Nephron (organoid): Measurements from ENCODE around the gene EPN2.

ENCODE experiments used
- H3K27ac Mint-ChIP-seq, 3 experiments: 2 replicates each; pipeline ENCODE4 v1.8.0; 2020; ENCODE audit warnings: mixed read lengths in 3 of 3, mild to moderate bottlenecking in 2 of 3, moderate library complexity in 1 of 3
- H3K27me3 Mint-ChIP-seq: 2 replicates; pipeline ENCODE4 v1.8.0; 2021; ENCODE audit warnings: low read depth, mild to moderate bottlenecking, moderate library complexity, mixed read lengths
- H3K36me3 Mint-ChIP-seq: 2 replicates; pipeline ENCODE4 v1.8.0; 2020; ENCODE audit warnings: low read depth, mixed read lengths
- H3K4me1 Mint-ChIP-seq: 2 replicates; pipeline ENCODE4 v1.8.0; 2020; ENCODE audit warnings: mixed read lengths
- H3K4me3 Mint-ChIP-seq, 3 experiments: 2 replicates each; pipeline ENCODE4 v1.8.0; 2020; ENCODE audit warnings: mild to moderate bottlenecking in 3 of 3, mixed read lengths in 3 of 3, moderate library complexity in 2 of 3
- H3K9me3 Mint-ChIP-seq: 2 replicates; pipeline ENCODE4 v1.8.0; 2020; ENCODE audit warnings: mixed read lengths
- CTCF ChIP-seq, 3 experiments: fragments of 200-600 bp; sonication (generic); IDR thresholded peaks; one replicate each; pipeline ENCODE4 v1.5.0; 2021; ENCODE audit warnings: antibody characterized with exemption in 3 of 3; ENCODE audit not compliant: unreplicated experiment in 3 of 3

EPN2 gene

GRCh38 chr17:19366637-19366972 is 129.4 kb downstream of the EPN2 start:
- no peak overlapping the region for H3K4me3 Mint-ChIP-seq
- peak overlapping the region in 2 of 3 experiments; percentile 33 to 70 for H3K27ac Mint-ChIP-seq
- no peak for TF ChIP-seq CTCF (IDR thresholded peaks at IDR 0.05; ENCODE audit: unreplicated experiment in 3 of 3)
- no peaks in the 10 kb centered on the region for H3K9me3 Mint-ChIP-seq
- H3K27me3 Mint-ChIP-seq, result no peaks in the 10 kb centered on the region
- no peaks in the 10 kb centered on the region for H3K36me3 Mint-ChIP-seq
- peaks cover 36% of the 10 kb centered on the region for H3K4me1 Mint-ChIP-seq

GRCh38 chr17:19368229-19368628 is 131.1 kb downstream of the EPN2 start:
- no peak for TF ChIP-seq CTCF (IDR thresholded peaks at IDR 0.05; ENCODE audit: unreplicated experiment in 3 of 3)
- Mint-ChIP-seq H3K4me3 (no peak overlapping the region), H3K27me3 (no peaks in the 10 kb centered on the region), H3K36me3 (no peaks in the 10 kb centered on the region), H3K9me3 (no peaks in the 10 kb centered on the region), H3K27ac (no peak overlapping the region), H3K4me1 (peaks cover 25% of the 10 kb centered on the region)

GRCh38 chr17:19369107-19369778 is 132.1 kb downstream of the EPN2 start:
- H3K27me3 Mint-ChIP-seq, result no peaks in the 10 kb centered on the region
- H3K4me3 Mint-ChIP-seq, result no peak overlapping the region
- H3K4me1 Mint-ChIP-seq, result peaks cover 15% of the 10 kb centered on the region
- H3K36me3 Mint-ChIP-seq, result no peaks in the 10 kb centered on the region
- no peak for TF ChIP-seq CTCF (IDR thresholded peaks at IDR 0.05; ENCODE audit: unreplicated experiment in 3 of 3)
- no peak overlapping the region for H3K27ac Mint-ChIP-seq
- no peaks in the 10 kb centered on the region for H3K9me3 Mint-ChIP-seq

GRCh38 chr17:19369846-19370492 is 132.8 kb downstream of the EPN2 start:
- H3K4me1 Mint-ChIP-seq, result peaks cover 9% of the 10 kb centered on the region
- H3K9me3 Mint-ChIP-seq, result no peaks in the 10 kb centered on the region
- no peak for TF ChIP-seq CTCF (IDR thresholded peaks at IDR 0.05; ENCODE audit: unreplicated experiment in 3 of 3)
- H3K36me3 Mint-ChIP-seq, result no peaks in the 10 kb centered on the region
- H3K27me3 Mint-ChIP-seq, result no peaks in the 10 kb centered on the region
- no peak overlapping the region for H3K4me3 Mint-ChIP-seq
- H3K27ac Mint-ChIP-seq, result no peak overlapping the region

GRCh38 chr17:19370493-19370960 is 133.4 kb downstream of the EPN2 start:
- H3K9me3 Mint-ChIP-seq, result no peaks in the 10 kb centered on the region
- no peak overlapping the region for H3K27ac Mint-ChIP-seq
- peaks cover 7% of the 10 kb centered on the region for H3K4me1 Mint-ChIP-seq
- no peaks in the 10 kb centered on the region for H3K36me3 Mint-ChIP-seq
- no peaks in the 10 kb centered on the region for H3K27me3 Mint-ChIP-seq
- no peak for TF ChIP-seq CTCF (IDR thresholded peaks at IDR 0.05; ENCODE audit: unreplicated experiment in 3 of 3)
- H3K4me3 Mint-ChIP-seq, result no peak overlapping the region
